ENCODE measurements around the gene PRKAB2.
"Not testable (repeated sequence)": the region's sequence is repeated elsewhere in the genome, so short reads cannot be mapped to it uniquely, and the experiment has no call there.

Gene PRKAB2, protein sequence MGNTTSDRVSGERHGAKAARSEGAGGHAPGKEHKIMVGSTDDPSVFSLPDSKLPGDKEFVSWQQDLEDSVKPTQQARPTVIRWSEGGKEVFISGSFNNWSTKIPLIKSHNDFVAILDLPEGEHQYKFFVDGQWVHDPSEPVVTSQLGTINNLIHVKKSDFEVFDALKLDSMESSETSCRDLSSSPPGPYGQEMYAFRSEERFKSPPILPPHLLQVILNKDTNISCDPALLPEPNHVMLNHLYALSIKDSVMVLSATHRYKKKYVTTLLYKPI

GRCh38 chr1:147172168-147173016 lies at the start of gene PRKAB2:
TSS of gene PRKAB2 (minus strand) at chr1:147172470. CDS start at chr1:147172144, 326 bp downstream.
- peak; percentile 98 for DNase-seq

DNA sequence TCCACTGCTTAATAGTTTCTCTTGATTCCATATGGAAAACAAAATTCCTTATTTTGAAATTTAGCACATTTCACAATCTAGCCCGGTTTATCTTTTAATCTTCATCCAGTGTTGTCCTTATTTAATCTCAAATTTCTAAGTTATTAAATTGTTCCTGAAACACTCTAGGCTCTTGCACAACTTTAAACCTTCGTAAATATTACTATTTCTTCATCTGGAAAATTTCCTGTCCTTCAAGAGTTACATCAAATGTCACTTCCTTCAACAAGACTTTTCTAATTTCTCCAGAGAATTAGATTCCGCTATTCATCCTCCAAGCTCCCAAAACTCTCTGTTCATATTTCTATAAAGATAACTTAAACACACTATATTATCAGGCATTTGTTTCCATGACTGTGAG lies 46.3 kb upstream of the PRKAB2 start:
- no peak for DNase-seq

- no peak for DNase-seq
Measured at GRCh38 chr1:147217141-147217540, 44.9 kb upstream of the PRKAB2 start.

GRCh38 chr1:147216124-147216523 lies 43.9 kb upstream of the PRKAB2 start:
- no peak for DNase-seq

- no peak for DNase-seq
Measured at GRCh38 chr1:147215540-147215916, 43.3 kb upstream of the PRKAB2 start.

GRCh38 chr1:147214842-147215539 lies 42.7 kb upstream of the PRKAB2 start:
- no peak for DNase-seq

DNA sequence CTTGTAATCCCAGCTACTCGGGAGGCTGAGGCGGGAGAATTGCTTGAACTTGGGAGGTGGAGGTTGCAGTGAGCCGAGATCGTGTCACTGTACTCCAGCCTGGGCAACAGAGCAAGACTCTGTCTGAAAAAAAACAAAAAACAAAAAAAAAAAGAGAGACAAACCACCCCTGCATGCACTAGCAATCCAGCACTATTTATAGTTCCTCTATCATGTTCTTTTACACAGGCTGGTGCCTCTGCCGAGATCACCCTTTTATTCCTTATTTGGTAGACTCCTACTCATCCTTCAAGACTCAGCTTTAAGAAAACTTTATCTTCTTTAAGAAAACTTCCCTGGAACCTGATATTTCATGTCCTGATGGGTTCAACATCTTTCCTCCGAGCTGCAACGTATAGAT lies 42.1 kb upstream of the PRKAB2 start:
- no peak for DNase-seq

- no peak for DNase-seq
Measured at GRCh38 chr1:147213271-147213670, 41.0 kb upstream of the PRKAB2 start.

DNA sequence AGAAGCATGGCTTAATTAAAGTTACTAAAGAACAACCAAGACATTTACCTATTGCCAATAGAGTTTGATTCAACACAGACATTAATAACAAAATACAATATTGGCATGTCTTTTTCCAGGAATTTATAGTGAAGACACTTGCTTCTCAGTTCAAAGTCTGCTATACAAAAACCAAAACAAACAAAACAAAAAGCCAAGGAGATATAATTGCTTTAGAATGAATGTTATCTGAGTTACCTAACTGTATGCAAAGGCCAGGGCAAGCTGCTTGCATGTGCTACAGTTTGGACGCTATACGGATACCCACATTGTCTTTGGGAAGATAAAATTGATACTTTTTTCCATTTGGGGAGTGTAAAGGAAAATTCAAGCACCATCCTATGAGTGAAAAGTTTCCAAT lies 39.3 kb upstream of the PRKAB2 start:
- no peak for DNase-seq

DNA sequence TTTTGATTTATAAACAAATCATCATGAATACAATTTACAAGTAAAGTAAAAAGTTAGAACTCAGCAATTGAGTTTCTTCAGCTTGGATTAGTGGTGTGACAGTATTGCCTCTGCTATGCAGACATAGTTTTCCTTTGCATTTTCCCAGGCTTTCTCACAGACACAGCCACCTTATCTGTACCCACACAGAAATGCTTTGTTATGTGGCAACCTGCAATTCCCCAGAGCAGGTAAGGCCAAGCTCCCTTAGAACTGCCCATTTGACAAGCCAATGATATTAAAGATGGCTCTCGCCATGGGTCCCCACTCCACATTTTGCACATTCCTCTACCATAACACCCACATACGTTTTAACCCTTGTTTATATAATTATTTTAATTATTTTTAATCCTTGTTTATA lies 38.7 kb upstream of the PRKAB2 start:
- no peak for DNase-seq

DNA sequence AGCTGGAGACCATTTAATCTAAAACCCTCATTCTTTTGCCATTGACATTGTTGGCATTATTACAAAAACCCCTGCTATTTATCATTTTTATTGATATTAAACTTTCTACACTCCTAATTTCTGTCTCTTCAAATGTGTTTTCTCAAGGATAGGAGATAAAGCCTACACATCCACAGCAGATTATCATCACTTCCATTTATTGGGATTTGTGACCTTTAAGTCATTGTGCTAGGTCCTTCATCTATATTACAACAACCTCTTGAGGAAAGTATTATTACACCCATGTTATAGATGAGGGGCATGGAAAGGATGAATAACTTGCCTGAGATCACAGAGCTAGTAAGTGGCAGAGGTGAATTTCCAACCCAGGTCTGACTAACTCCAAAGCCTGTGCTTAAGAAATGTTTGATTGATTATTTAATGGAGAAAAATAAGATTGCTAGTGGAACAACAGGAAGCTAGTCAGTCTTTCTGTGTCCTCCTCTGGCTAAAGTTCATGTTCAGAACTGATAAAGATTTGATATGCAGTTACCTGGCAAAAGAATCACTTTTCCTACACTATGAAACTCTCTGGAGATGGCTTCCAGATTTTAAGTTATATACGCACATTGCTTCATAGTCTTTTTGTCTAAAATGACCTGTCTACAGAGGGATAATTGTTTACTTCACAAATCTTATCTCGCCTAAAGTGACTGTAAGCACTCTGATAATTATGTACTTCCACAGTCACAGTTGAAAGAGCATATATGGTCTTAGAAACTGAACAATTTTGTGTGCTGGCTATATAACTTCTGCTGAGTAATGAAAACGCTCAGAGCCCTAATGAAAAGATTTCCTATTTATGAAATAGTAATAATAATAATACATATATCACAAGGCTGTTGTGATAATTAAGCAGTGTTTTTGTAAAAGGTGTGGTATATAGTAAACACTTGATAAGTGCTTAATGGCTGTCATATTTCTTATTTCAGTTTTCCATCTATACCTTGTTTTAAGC lies 37.9 kb upstream of the PRKAB2 start:
- DNase-seq, result no peak

DNA sequence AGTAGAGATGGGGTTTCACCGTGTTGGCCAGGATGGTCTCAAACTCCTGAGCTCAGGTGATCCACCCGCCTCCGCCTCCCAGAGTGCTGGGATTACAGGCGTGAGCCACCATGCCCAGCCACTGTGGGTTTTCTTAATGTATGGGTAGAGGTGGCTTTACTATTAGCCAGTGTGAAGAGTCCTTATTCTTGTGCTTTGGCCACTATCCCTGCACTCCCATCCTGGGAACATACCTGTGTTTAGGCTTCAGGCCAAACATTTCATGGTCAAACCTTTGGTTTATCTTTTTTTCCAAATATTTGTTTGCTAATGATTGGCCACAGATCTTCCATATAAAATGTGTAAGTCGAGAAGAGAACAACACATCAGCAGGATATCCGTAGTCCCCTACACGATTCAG lies 36.3 kb upstream of the PRKAB2 start:
- DNase-seq, result no peak

GRCh38 chr1:147207192-147207591 lies 34.9 kb upstream of the PRKAB2 start:
- DNase-seq, result no peak

GRCh38 chr1:147204080-147204479 lies 31.8 kb upstream of the PRKAB2 start:
- DNase-seq, result no peak

GRCh38 chr1:147202576-147202975 lies 30.3 kb upstream of the PRKAB2 start:
- no peak for DNase-seq

- no peak for DNase-seq
Measured at GRCh38 chr1:147201786-147202185, 29.5 kb upstream of the PRKAB2 start.

GRCh38 chr1:147201276-147201675 lies 29.0 kb upstream of the PRKAB2 start:
- no peak for DNase-seq

DNA sequence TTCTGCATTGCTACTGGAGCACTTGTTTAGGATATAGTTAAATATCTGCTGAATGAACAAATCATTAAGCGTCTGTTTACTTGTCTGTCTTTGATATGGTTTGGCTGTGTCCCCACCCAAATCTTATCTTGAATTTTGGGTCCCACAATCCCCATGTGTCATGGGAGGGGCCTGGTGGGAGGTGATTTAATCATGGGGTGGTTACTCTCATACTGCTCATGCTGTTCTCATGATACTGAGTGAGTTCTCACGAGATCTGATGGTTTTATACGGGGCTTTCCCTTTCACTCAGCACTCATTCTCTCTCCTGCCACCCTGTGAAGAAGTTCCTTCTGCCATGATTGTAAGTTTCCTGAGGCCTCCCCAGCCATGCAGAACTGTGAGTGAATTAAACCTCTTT lies 25.1 kb upstream of the PRKAB2 start:
- not testable (repeated sequence) for DNase-seq

GRCh38 chr1:147189514-147189913 lies 17.2 kb upstream of the PRKAB2 start:
- DNase-seq, result no peak

GRCh38 chr1:147185432-147185831 lies 13.2 kb upstream of the PRKAB2 start:
- no peak for DNase-seq

DNA sequence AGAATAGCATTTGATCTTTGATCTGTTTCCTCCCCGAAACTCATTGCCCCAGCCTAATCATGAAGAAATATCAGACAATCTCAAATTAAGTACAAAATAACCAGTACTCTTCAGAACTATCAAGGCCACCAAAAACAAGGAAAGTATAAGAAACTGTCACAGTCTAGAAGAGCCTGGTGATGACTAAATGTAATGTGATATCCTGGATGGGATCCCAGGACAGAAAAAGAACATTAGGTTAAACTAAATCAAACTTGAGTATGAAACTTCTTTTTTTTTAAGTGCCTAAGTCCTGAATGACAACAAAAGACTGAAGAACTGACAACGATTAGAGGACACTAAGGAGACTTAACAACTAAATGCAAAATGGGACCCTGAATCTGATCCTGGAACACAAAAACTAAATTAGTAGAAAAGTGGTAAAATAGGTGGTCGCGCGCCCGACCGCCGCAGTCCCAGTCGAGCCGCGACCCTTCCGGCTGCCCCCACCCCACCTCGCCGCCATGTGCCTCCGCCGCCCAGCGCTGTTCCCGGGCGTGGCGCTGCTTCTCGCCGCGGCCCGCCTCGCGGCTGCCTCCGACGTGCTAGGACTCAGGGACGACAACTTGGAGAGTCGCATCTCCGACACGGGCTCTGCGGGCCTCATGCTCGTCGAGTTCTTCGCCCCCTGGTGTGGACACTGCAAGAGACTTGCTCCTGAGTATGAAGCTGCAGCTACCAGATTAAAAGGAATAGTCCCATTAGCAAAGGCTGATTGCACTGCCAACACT lies 5.5 kb upstream of the PRKAB2 start:
- DNase-seq, result no peak
